Measurements from ENCODE around the gene BCAS3.

BCAS3 gene

GRCh38 chr17:61382796-61383688 lies 705.4 kb downstream of the BCAS3 start:
- no peak for DNase-seq (ENCODE audit: low read depth in 2 of 2)

- no peak for DNase-seq (ENCODE audit: low read depth in 2 of 2)
Measured at GRCh38 chr17:61383689-61384201, 706.1 kb downstream of the BCAS3 start.

DNA sequence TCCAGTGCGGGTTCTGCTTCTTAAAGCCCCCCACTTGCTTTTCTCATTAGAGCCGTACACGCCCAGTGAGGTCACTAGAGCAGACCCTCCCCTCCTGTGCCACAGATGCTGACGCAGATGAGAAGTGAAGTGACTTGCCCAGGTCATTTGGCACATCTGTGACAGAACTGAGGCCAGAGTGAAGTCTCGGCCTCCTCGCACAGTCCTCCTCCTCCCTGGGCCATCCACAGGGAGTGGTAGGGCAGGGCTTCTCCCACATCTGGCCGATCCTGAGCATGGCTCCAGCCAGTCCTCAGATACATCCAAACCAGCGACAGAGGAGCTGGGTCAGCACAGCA lies 706.7 kb downstream of the BCAS3 start:
- no peak for DNase-seq (ENCODE audit: low read depth in 2 of 2)

- DNase-seq (ENCODE audit: low read depth in 2 of 2) = no peak
Measured at GRCh38 chr17:61384692-61385576, 707.3 kb downstream of the BCAS3 start.

GRCh38 chr17:61385577-61386236 lies 708.1 kb downstream of the BCAS3 start:
- no peak for DNase-seq (ENCODE audit: low read depth in 2 of 2)

DNA sequence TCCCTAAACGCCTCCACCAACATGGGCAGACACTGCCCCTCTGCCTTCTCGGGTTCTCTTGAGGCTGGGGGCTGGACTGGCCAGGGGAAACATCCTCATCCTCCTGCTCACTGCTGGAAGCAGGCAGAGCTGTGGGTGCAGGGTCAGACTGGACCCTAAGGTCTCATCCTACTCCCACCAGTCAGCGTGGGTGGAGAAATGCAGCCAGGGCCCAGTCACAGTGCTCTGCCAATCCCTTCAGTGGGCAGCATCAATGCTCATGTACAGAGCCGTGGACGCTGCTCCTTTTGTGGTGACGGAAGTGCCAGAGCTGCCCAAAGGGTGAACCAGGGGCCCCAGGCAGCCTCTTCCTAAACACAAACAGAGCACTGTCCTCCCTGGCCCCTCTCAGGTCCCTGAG lies 708.6 kb downstream of the BCAS3 start:
- DNase-seq (ENCODE audit: low read depth in 2 of 2) = no peak

DNA sequence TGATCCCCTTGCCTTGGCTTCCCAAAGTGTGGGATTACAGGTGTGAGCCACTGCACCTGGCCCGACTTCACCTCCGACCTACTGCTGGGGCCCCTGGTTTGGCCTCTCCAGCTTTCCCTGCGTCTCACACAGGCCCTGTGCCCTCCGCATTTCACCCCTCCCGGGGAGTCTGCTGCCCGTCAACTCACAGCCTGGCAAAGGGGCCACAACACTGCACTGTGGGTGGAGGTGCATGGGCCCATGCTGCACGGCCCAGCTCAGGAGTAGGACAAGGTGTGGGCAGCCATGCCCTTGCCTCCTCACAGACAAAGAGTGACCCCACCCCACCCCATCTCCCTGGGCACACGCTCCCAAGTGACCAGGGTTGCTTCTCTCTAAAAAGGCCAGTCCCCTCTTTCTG lies 709.4 kb downstream of the BCAS3 start:
- DNase-seq (ENCODE audit: low read depth in 2 of 2) = no peak

DNA sequence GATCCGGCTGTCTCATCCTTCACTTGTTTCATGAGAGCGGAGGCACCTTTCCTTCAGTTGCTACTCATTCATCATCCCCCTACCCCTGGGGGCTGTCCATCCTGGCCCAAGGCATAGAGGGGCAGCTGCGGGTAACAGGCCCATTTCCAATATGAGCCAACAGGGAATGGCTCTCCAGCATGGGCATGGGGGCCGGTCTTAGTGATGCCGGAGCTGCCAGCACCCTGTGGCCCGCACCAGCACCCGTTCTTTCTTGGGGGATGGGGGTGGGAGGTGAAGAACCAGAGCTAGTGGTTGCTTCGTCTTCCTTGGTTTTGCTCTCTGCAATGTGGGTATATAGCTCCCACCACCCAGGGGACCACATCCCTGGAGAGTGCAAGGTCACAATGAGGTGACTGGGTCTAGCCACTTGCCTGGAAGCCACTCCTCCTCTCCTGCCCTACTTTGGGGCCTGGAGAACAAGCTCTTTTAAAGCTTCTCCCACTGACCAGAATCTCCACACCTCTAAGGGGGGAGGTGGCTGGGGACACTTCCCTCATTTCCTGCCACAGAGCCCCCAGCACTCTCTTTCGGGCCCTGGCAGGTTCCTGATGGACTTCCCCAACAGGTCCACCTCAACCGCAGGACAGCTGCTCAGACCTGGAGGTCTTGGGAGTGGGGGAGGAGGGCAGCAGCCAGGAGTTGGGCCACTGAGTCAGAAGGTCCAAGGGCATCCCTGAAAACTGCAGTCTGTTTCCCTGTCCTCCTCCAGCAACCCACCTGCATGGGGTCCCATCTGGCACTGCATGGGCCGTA lies 710.1 kb downstream of the BCAS3 start:
- no peak for DNase-seq (ENCODE audit: low read depth in 2 of 2)

GRCh38 chr17:61388561-61389356 lies 711.1 kb downstream of the BCAS3 start:
- no peak for DNase-seq (ENCODE audit: low read depth in 2 of 2)

DNA sequence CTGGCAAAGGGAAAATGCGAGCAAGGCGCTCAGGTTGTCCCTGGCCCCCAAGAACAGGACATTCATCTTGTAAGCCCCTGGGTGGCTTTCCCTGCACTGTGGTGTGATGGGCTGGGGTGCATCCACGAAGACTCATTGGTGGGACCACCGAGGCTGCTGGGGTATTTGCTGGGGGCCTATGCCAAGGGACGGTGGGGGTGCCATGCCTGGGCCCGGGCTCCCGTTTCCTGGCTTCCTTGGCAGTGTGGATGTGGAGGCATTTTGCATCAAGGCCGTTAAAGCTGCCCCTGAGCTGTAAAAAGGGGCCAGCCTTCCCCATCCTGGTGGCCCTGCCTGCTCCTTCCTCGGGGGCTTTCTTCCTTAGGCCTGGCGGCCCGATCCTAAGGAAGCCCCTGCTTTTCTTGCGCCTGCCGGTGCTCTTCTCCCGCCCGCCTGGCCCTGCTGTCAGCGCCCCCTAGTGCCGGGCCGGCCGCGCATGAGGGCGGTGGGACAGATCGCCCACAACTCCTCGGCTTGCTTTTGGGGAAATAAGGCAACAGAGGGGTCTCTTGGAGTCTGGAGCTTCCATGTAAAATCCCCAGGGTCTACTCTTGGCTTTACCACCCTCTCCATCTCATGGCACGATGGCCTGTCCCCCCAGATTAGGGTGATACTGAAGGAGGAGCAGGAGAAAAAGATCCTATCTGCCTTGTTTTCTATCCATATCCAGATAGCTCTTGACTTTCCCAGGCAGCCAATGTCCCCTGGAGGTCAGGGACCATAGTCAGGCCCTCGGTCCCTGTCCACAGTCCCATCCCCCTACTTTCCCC lies 712.2 kb downstream of the BCAS3 start:
- DNase-seq (ENCODE audit: low read depth in 2 of 2) = peak in 1 of 2 donors; percentile 56

GRCh38 chr17:61390479-61390791 lies 712.8 kb downstream of the BCAS3 start:
- no peak for DNase-seq (ENCODE audit: low read depth in 2 of 2)

DNA sequence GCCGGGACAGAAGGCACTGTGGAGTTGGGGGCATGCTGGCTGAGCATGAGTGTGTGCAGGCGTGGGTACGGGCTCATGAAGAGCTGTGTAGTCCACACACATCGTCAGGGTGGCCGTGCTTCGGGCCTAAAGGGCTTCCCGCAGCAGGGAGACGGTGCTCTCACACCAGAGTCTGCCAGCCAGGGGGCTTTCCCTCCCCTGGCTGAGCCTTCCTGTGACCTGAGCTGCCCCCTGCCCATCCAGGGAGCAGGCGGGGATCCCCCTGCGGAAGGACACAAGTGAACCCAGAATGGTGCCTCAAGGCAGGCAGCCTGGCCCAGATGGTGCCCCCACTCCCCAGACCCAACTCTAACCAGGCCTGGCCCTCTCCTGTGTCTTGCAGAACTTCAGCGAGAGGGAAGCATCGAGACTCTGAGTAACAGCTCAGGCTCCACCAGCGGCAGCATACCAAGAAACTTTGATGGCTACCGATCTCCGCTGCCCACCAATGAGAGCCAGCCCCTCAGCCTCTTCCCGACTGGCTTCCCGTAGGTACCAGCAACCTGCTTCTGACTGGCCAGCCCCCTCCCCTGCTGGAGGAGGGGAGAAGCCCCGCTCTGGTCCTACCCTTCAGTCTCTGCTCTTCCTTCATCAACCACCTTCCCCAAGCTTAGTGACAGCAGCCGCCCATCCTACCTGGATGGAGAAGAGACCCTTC lies 714.1 kb downstream of the BCAS3 start:
- DNase-seq (ENCODE audit: low read depth in 2 of 2) = no peak

DNA sequence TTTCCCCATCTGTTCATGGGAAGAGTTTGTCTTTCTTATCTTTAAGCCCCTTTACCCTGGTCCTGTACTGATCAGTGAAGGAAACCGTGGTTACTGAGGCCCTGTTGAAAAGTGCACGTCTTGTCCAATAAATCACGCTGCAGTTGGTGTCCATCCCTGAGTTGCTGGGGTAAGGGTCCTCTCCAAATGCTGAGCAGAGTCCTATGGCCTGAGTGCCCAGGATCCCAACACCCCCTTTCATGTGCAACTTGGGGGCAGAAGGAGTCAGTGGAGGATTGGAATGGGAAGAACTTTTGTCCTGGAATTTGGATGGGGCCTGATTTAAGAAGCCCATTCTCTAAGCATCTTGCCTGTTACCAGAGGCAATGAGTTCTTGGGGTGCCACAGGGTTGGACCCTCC lies 715.0 kb downstream of the BCAS3 start:
- DNase-seq (ENCODE audit: low read depth in 2 of 2) = no peak

- no peak for DNase-seq (ENCODE audit: low read depth in 2 of 2)
Measured at GRCh38 chr17:61393550-61393903, 715.9 kb downstream of the BCAS3 start.

GRCh38 chr17:61393904-61394629 lies 716.4 kb downstream of the BCAS3 start:
- no peak for DNase-seq (ENCODE audit: low read depth in 2 of 2)

GRCh38 chr17:61394630-61395408 lies 717.2 kb downstream of the BCAS3 start:
- DNase-seq (ENCODE audit: low read depth in 2 of 2) = no peak

DNA sequence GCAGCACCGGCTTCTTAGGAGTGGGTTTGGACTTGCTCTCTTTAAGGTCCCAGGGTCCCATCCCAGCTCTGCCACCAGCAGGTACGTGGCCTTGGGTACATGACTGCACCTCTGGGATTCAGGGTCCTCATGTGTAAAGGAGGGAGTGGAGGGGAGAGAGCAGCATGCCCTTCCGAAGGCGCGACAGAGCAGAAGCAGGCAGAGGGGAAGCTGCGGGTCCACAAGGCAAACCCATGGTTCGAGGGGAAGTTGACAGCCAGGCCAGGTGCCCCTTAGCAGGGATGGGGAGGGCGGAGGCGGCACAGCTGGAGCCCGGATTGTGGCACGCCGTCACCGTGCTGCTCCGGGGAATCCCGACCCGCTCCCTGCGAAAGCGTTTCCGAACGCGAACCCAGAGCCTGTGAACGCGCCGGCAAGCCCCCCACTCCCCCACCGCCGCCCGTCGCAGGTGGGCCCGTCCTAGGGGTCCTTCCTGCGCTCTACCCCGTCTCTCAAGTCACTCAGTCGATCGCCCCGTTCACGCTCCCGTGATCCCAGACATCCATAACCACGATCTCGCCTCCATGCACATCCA lies 717.8 kb downstream of the BCAS3 start:
- no peak for DNase-seq (ENCODE audit: low read depth in 2 of 2)
